HFFc6 (cell line): ENCODE measurements around the gene SRRM3. TPM values are rescaled to one million over a fixed set of nuclear protein-coding genes. Genes with fewer than 3 reads are reported as not detected.

Source experiments
- DNase-seq: peaks from one replicate; pipeline ENCODE4 v3.0.0-alpha.2; 2018
- H3K27ac Mint-ChIP-seq: 2 replicates; pipeline ENCODE4 v1.8.0; 2020; ENCODE audit warnings: mild to moderate bottlenecking, mixed read lengths
- H3K27me3 Mint-ChIP-seq: 2 replicates; pipeline ENCODE4 v1.8.0; 2021; ENCODE audit warnings: mild to moderate bottlenecking, moderate library complexity, mixed read lengths; ENCODE audit not compliant: insufficient read depth
- H3K36me3 Mint-ChIP-seq: 2 replicates; pipeline ENCODE4 v1.8.0; 2021; ENCODE audit warnings: low read depth, mixed read lengths
- H3K4me1 Mint-ChIP-seq: 2 replicates; pipeline ENCODE4 v1.8.0; 2020; ENCODE audit warnings: low read depth, mixed read lengths
- H3K4me3 Mint-ChIP-seq: 2 replicates; pipeline ENCODE4 v1.8.0; 2020; ENCODE audit warnings: mild to moderate bottlenecking, moderate library complexity, mixed read lengths
- H3K9me3 Mint-ChIP-seq: 2 replicates; pipeline ENCODE4 v1.8.0; 2020; ENCODE audit warnings: mild to moderate bottlenecking, mixed read lengths
- total RNA-seq, 6 experiments: library from RNA; stranded (reverse); fragmentation: NEBNext Ultra II Directional; extraction: Animal tissue kit (Norgen Biotek cat#: 25700); gene quantifications; 2 replicates in 1 of 6; 3 replicates in 5 of 6; pipeline ENCODE4 v1.2.3, GENCODE V29; 2021
- TF ChIP-seq, protein P1 (sequence below): fragments of 200-600 bp; sonication (generic); IDR thresholded peaks from 2 replicates; pipeline ENCODE4 v1.5.0; 2021; ENCODE audit warnings: antibody characterized with exemption, mild to moderate bottlenecking

SRRM3 gene
- total RNA-seq, 6 experiments from 2014 or later, result 0.09 to 0.23 (median 0.18) TPM; not detected in 1

DNA sequence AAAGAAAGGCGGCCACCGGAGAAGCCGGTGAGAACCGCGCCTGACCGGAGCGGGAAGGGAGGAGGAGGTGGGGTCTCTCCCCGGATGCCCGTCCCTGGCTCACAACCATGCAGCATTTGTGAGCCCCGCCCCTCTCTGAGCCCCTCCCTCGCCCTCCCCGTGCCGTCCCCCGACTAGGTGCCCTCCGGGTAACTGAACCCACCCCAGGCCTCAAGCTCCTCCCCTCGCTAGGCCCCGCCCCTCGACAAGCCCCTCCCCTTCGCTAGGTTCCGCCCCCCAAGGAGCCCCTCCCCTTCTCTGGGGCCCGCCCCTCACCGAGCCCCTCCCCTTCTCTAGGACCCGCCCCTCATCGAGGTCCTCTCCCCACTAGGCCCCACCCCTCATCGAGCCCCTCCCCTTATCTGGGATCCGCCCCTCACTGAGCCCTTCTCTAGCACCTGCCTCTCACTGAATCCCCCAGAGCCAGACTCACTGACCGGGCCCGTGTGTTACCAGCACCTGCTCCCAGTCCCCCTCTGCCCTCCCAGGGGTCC is 58.5 kb downstream of the SRRM3 start:
- TF ChIP-seq, protein P1, sequence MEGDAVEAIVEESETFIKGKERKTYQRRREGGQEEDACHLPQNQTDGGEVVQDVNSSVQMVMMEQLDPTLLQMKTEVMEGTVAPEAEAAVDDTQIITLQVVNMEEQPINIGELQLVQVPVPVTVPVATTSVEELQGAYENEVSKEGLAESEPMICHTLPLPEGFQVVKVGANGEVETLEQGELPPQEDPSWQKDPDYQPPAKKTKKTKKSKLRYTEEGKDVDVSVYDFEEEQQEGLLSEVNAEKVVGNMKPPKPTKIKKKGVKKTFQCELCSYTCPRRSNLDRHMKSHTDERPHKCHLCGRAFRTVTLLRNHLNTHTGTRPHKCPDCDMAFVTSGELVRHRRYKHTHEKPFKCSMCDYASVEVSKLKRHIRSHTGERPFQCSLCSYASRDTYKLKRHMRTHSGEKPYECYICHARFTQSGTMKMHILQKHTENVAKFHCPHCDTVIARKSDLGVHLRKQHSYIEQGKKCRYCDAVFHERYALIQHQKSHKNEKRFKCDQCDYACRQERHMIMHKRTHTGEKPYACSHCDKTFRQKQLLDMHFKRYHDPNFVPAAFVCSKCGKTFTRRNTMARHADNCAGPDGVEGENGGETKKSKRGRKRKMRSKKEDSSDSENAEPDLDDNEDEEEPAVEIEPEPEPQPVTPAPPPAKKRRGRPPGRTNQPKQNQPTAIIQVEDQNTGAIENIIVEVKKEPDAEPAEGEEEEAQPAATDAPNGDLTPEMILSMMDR, result no peak
- no peaks in the 10 kb centered on the region for H3K9me3 Mint-ChIP-seq
- no peaks in the 10 kb centered on the region for H3K4me1 Mint-ChIP-seq
- H3K4me3 Mint-ChIP-seq, result no peak overlapping the region
- no peak overlapping the region for H3K27ac Mint-ChIP-seq
- peaks cover 10% of the 10 kb centered on the region for H3K27me3 Mint-ChIP-seq
- DNase-seq, result no peak
- no peaks in the 10 kb centered on the region for H3K36me3 Mint-ChIP-seq

DNA sequence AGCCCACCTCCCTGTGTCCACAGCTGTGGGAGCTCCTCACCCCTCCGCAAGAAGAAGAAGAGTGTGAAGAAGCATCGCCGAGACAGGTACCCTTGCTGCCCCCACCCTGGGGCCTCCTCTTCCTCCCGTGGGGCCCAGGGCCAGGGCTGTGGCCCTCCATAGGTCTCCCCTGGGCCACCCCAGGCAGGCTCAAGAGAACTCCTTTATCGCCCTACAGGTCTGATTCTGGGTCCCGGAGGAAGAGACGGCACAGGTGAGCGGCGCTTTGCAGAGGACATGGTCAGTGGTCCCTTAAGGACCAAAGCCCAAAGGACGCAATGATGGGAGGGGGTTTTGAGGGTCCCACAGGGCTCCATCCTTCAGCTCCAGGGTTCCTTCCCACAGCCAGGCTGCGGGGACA is 59.6 kb downstream of the SRRM3 start:
- Mint-ChIP-seq H3K27me3 (peaks cover 7% of the 10 kb centered on the region), H3K9me3 (no peaks in the 10 kb centered on the region), H3K4me3 (no peak overlapping the region), H3K4me1 (no peaks in the 10 kb centered on the region), H3K36me3 (no peaks in the 10 kb centered on the region), H3K27ac (no peak overlapping the region)
- TF ChIP-seq, protein P1, result no peak
- DNase-seq, result no peak

DNA sequence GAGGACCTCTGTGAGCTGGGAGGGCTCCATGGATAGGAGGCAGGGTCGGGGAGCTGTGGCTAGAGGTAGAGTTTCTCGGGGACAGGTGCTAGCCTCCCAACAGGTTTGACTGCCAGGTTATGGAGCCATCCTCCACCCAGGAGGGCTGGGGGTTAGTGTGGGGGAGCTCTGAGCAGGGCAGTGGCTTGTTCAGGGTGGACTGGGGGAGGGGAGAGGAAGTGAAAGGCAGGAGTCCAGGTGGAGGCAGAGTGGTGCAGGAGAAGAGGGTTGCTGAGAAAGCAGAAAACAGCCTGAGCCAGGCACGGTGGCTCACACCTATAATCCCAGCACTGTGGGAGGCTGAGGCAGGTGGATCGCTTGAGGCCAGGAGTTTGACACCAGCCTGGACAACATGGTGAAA is 60.2 kb downstream of the SRRM3 start:
- no peak overlapping the region for H3K27ac Mint-ChIP-seq

DNA sequence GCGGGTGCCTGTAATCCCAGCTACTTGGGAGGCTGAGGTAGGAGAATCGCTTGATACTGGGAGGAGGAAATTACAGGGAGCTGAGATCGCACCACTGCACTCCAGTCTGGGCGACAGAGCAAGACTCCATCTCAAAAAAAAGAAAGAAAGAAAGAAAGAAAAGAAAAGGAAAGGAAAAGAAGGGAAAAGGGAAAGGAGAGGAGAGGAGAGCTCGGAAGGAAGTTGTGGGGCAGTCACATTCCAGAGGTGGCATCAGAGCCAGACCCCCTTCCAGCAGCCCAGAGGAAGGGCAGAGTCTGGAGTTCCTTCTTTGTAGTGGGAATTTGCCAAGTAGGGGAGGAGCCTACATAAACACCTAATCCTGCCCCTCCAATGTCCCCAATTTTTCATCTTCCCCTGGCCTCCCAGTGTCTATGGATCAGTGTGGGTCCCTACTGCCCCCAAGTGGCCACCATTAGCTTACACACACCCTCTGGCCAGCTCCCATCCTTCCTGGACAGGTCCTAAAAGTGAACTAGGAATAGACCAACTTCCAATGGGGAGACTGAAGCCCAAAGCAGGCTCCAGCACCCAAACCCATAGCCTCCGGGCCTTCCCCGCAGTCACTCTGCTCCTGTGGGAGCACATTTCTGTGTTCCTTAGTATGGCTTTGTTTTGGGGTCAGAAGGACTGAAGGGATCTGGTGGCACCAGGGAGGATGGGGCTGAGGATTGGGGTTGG is 61.1 kb downstream of the SRRM3 start:
- no peak overlapping the region for H3K27ac Mint-ChIP-seq
- DNase-seq, result peak; percentile 48
- no peaks in the 10 kb centered on the region for H3K9me3 Mint-ChIP-seq
- H3K4me1 Mint-ChIP-seq, result no peaks in the 10 kb centered on the region
- TF ChIP-seq, protein P1, result peak; percentile 83
- no peak overlapping the region for H3K4me3 Mint-ChIP-seq
- H3K36me3 Mint-ChIP-seq, result no peaks in the 10 kb centered on the region
- H3K27me3 Mint-ChIP-seq, result peaks cover 5% of the 10 kb centered on the region

More for the DNA sequence above, 60.2 kb downstream of the SRRM3 start:
- no peaks in the 10 kb centered on the region for H3K4me1 Mint-ChIP-seq
- TF ChIP-seq, protein P1, result no peak
- no peaks in the 10 kb centered on the region for H3K9me3 Mint-ChIP-seq
- H3K36me3 Mint-ChIP-seq, result no peaks in the 10 kb centered on the region
- H3K4me3 Mint-ChIP-seq, result no peak overlapping the region
- no peak for DNase-seq
- H3K27me3 Mint-ChIP-seq, result peaks cover 7% of the 10 kb centered on the region

DNA sequence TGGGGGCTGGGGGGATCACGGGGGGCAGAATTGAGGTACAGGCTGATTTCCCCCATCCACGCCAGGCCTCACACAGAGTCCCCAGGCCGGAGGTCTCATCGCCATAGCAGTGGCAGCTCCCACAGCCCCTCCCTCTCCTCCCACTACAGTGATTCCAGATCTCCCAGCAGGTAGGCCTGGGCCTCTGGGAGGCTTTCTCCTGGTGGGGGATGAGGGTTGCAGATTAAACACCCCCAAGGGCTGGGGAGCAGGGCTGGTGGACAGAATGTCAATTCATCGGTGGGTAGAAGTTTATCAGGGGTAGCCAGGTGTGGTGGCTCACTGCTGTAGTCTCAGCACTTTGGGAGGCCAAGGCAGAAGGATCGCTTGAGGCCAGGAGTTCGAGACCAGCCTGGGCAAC is 63.6 kb downstream of the SRRM3 start:
- no peak for DNase-seq
- Mint-ChIP-seq H3K4me1 (peaks cover 4% of the 10 kb centered on the region; the same call in 1 of the 2 replicates), H3K27me3 (peaks cover 22% of the 10 kb centered on the region), H3K4me3 (no peak overlapping the region), H3K36me3 (no peaks in the 10 kb centered on the region), H3K27ac (no peak overlapping the region), H3K9me3 (no peaks in the 10 kb centered on the region)
- TF ChIP-seq, protein P1, result no peak
